Pancreas (tissue), 10 donors: ENCODE results near the gene HOXC5. TPM values are rescaled to one million over a fixed set of nuclear protein-coding genes. Genes with fewer than 3 reads are reported as not detected.
A peak's percentile ranks its signal among the peaks of the same experiment; 100 is the strongest.
"Not testable (repeated sequence)": the region's sequence is repeated elsewhere in the genome, so short reads cannot be mapped to it uniquely, and the experiment has no call there.

Experiments
- ATAC-seq, 4 donors: fragments of 200-7000 bp; cut with Tn5 transposase; one replicate each; pipeline versions ENCODE4 v1.8.0 to v1.9.1; 2020; ENCODE audit warnings: mild to moderate bottlenecking in 4 of 4, moderate library complexity in 4 of 4
- DNase-seq, 6 donors: peaks; one replicate each; pipeline ENCODE4 v3.0.0-alpha.2; 2020
- FAIRE-seq: peaks from 2 replicates; lab custom pipeline; 2012; peaks lifted over from hg19 to GRCh38; lab: Jason Lieb, UNC
- H3K27ac ChIP-seq, 4 donors: fragments of 200-600 bp; sonication (generic); 1 replicate in 3 of 4; 2 replicates in 1 of 4; pipeline versions ENCODE4 v1.5.0 to v1.8.0; 2020
- H3K27me3 ChIP-seq, 4 donors: fragments of 200-600 bp; one replicate each; pipeline ENCODE4 v1.8.0; 2021
- H3K36me3 ChIP-seq, 3 donors: fragments of 200-600 bp; sonication (generic) in 1 of 3; one replicate each; pipeline versions ENCODE4 v1.5.0 to v1.8.0; 2020 to 2021
- H3K4me1 ChIP-seq, 3 donors: fragments of 200-600 bp; one replicate each; pipeline ENCODE4 v1.8.0; 2021
- H3K4me3 ChIP-seq, 4 donors: fragments of 200-600 bp; sonication (generic) in 2 of 4; one replicate each; pipeline versions ENCODE4 v1.5.0 to v1.8.0; 2020 to 2021
- H3K9me3 ChIP-seq, 4 donors: fragments of 200-600 bp; one replicate each; pipeline ENCODE4 v1.8.0; 2021
- WGBS, 2 donors: extraction: QIAGEN DNeasy Blood & Tissue Kit; methylation state at CpG; one replicate each; pipeline ENCODE4 v1.1.7; 2013; 5-methylcytosine and 5-hydroxymethylcytosine counted together
- intact Hi-C, 3 donors: fragments of 100-400 bp; cut with DNase I; formaldehyde crosslinking; loops; one replicate each; pipeline versions ENCODE4 v1.11.1 to v1.14.2; 2022
- polyA plus RNA-seq, 2 donors: library from polyadenylated mRNA; stranded (reverse); fragments of 200-250 nt; gene quantifications; one replicate each; pipeline ENCODE4 v1.2.3, GENCODE V29; 2013
- total RNA-seq, 6 donors: library from RNA; stranded (reverse); fragmentation: NEBNext Ultra II Directional in 4 of 6; extraction: Animal tissue kit (Norgen Biotek cat#: 25700) in 4 of 6; gene quantifications; one replicate each; pipeline versions ENCODE4 v1.2.1 to v1.2.4, GENCODE V29; 2021 to 2023
- TF ChIP-seq, protein P1 (sequence below), 4 donors: fragments of 200-600 bp; sonication (generic) in 3 of 4; IDR thresholded peaks; one replicate each; pipeline versions ENCODE4 v1.5.0 to v1.8.0; 2021; ENCODE audit warnings: antibody characterized with exemption in 4 of 4
- donor health status: healthy with polysubstance abuse.
- donor health status: DM: no; HTN: no; CAD: no; lungs with moderate emphysema.
- donor health status: DM: no; HTN: no; CAD: no.
- donor health status: control.
- donor health status: control.
- donor health status: Bipolar disorder and iron deficiency.
- donor health status: DM: yes; HTN: yes; CAD: no.
- donor health status: DM: no; HTN: no; CAD: no.
- donor health status: DM: no; HTN: no; CAD: no.
- donor health status: DM: yes; HTN: yes; CAD: no.

Gene HOXC5
- total and polyA plus RNA-seq, 8 donors = not detected

DNA sequence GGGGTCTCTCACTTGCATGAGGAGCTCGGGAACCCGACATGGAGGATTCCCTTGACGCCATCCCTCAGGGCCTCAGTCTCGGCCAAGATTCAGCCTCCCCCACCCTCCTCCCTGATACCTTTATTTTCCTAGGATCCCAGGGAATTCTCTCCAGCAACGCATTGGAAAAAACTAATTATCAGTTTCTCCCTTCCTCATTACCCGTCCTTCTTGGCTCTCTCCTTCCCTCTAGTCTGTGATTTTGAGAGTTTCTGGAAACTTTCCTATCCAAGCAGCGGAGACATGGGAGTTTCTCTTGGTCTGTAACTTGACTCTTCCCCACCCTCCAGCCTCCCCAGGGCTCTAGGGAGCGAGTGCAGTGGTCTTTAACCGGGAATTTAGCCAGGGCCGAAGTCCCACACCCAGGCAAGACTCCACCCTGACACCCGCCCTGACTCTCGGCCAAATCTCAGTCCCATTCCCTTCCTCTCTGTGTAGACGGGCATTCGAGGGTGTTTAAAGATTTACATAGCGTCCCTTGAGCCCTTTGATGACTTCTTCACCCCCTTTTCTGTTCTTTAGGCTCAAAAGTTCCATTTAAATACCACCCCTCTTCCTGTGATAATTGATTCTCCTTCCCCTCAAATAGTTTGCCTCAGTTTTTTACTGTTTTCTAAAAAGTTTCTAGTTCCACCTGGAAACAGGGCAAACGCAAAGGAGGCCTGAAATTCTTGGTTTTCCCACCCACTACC is 6.7 kb downstream of the HOXC5 start:
- intact Hi-C loops = no loop called here
- H3K27ac ChIP-seq = no peak overlapping the region
- H3K9me3 ChIP-seq = no peaks in the 10 kb centered on the region
- TF ChIP-seq, protein P1, sequence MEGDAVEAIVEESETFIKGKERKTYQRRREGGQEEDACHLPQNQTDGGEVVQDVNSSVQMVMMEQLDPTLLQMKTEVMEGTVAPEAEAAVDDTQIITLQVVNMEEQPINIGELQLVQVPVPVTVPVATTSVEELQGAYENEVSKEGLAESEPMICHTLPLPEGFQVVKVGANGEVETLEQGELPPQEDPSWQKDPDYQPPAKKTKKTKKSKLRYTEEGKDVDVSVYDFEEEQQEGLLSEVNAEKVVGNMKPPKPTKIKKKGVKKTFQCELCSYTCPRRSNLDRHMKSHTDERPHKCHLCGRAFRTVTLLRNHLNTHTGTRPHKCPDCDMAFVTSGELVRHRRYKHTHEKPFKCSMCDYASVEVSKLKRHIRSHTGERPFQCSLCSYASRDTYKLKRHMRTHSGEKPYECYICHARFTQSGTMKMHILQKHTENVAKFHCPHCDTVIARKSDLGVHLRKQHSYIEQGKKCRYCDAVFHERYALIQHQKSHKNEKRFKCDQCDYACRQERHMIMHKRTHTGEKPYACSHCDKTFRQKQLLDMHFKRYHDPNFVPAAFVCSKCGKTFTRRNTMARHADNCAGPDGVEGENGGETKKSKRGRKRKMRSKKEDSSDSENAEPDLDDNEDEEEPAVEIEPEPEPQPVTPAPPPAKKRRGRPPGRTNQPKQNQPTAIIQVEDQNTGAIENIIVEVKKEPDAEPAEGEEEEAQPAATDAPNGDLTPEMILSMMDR (IDR thresholded peaks at IDR 0.05) = no peak
- H3K4me3 ChIP-seq = no peak overlapping the region
- H3K36me3 ChIP-seq = no peaks in the 10 kb centered on the region
- ATAC-seq (peak in 3 of 4 donors; percentile 15 to 35 (median 31)), DNase-seq (no peak), FAIRE-seq (no peak)
- H3K27me3 ChIP-seq = peaks cover 0 to 6% (median 3%) of the 10 kb centered on the region in 4 donors
- no peaks in the 10 kb centered on the region for H3K4me1 ChIP-seq
- 15 to 16% methylated on average over 16 of the region's 16 CpGs for WGBS, 2 donors

DNA sequence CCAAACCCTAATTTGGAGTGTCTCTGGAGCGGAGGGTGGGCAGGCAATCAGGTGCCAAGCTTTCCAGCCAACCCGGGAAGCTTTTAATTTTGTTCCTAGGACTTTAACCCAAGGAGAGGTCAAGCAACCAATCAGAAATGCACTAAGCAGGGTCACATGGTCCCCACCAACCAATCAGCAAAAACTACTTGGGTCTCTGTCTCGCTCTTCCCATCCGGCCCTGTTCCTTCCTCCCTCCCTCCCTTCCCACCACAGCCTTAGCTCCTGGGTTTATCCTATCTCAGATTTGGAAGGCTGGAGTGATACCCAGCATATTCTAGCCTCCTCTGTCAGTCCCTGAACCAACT is 7.3 kb downstream of the HOXC5 start:
- H3K27me3 ChIP-seq = peaks cover 0 to 6% (median 2%) of the 10 kb centered on the region in 4 donors
- WGBS, 2 donors = 50 to 56% methylated on average over 4 of the region's 4 CpGs
- no peak for FAIRE-seq
- intact Hi-C loops = no loop called here
- peak in 2 of 4 donors; percentile 36 to 42 for ATAC-seq
- TF ChIP-seq, protein P1 (IDR thresholded peaks at IDR 0.05) = no peak
- H3K27ac ChIP-seq = no peak overlapping the region
- no peaks in the 10 kb centered on the region for H3K36me3 ChIP-seq
- no peaks in the 10 kb centered on the region for H3K9me3 ChIP-seq
- no peak overlapping the region for H3K4me3 ChIP-seq
- no peak for DNase-seq
- H3K4me1 ChIP-seq = no peaks in the 10 kb centered on the region

DNA sequence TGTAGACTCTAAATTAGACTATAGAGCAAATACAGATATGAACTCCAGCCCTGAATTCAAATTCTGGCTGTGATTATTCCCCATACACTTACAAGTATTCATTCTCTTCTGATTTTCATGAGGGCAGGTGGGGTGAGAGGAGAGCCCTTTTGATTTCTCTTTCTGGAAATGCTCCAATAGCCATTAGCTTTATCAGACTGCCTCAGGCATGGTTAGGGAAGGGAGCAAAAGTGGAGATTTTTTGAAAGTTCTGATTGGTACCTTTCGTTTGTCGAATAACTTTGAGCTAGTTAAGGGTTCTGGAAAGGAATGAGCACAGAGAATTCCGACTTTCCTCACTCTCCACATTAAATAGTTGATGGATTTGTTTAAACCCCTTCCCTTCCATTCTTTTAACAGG is 7.8 kb downstream of the HOXC5 start:
- DNase-seq (no peak), ATAC-seq (no peak), FAIRE-seq (no peak)
- 31 to 50% methylated on average over 3 of the region's 3 CpGs for WGBS, 2 donors
- no peak overlapping the region for H3K27ac ChIP-seq
- no peak overlapping the region for H3K4me3 ChIP-seq
- intact Hi-C loops = no loop called here
- no peaks in the 10 kb centered on the region for H3K4me1 ChIP-seq
- H3K9me3 ChIP-seq = no peaks in the 10 kb centered on the region
- no peaks in the 10 kb centered on the region for H3K36me3 ChIP-seq
- TF ChIP-seq, protein P1 (IDR thresholded peaks at IDR 0.05) = no peak
- H3K27me3 ChIP-seq = peaks cover 0 to 11% (median 4%) of the 10 kb centered on the region in 4 donors

DNA sequence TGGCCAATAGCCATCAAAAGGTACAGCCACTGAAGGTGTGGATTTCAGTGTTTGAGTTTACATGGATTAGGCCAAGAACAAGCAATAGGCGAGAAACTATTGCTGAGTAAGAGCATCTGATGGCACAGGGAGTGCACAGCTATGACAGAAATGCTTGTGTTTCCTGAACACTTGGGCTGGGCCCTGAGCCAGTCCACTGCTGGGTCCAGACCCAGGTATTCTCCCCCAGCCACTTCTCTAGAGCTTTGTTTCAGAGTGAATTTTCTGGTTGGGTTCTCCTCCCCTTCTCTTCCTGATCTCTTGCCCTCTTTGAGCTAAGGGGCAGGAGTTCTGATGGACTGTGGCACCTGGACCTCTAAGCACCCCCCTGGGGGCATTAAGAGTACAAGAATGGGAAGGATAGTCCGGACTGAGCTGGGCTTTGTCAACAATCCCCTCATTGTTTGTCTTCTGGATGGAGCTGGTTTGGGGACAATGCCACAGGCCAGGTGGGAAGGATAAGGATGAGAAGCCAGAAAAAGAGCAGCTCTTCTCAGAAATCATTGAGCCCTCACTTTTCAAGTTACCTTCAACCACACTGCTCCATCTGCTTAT is 8.3 kb downstream of the HOXC5 start:
- no peaks in the 10 kb centered on the region for H3K9me3 ChIP-seq
- no peaks in the 10 kb centered on the region for H3K36me3 ChIP-seq
- peaks cover 0 to 15% (median 7%) of the 10 kb centered on the region in 4 donors for H3K27me3 ChIP-seq
- H3K4me1 ChIP-seq = no peaks in the 10 kb centered on the region
- no peak overlapping the region for H3K4me3 ChIP-seq
- ATAC-seq (no peak), DNase-seq (no peak), FAIRE-seq (no peak)
- no peak overlapping the region for H3K27ac ChIP-seq
- TF ChIP-seq, protein P1 (IDR thresholded peaks at IDR 0.05) = no peak
- WGBS, 2 donors = 43 to 47% methylated on average over 2 of the region's 2 CpGs
- intact Hi-C loops = no loop called here

DNA sequence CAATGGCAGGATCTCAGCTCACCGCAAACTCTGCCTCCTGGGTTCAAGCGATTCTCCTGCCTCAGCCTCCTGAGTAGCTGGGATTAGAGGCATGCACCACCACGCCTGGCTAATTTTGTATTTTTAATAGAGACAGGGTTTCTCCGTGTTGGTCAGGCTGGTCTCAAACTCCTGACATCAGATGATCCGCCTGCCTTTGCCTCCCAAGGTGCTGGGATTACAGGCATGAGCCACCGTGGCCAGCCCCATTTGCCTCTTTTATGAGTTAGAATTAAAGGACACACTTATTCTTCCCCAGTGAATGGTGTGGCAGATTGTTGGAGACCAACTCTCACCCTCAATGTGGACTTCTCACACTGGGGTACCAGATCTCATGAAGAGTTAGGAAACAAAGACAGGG is 9.2 kb downstream of the HOXC5 start:
- H3K4me1 ChIP-seq, FAIRE-seq, DNase-seq, intact Hi-C loops, H3K4me3 ChIP-seq, H3K27ac ChIP-seq, H3K36me3 ChIP-seq, H3K9me3 ChIP-seq, ATAC-seq: not testable (repeated sequence)
- peaks cover 0 to 20% (median 7%) of the 10 kb centered on the region in 4 donors for H3K27me3 ChIP-seq
- 47 to 50% methylated on average over 6 of the region's 6 CpGs for WGBS, 2 donors
